AG04450 (cell line): Measurements from ENCODE around the gene RAB4A. TPM values are rescaled to one million over a fixed set of nuclear protein-coding genes. Genes with fewer than 3 reads are reported as not detected.

Experiments
- CTCF ChIA-PET: fragments of 300-600, 350-600 bp; formaldehyde crosslinking; extraction: SDS; loops from one replicate; lab custom pipeline; 2022; ENCODE audit warnings: antibody characterized with exemption, inconsistent platforms; lab: Charles Lee
- POLR2A ChIA-PET: fragments of 350-600 bp; formaldehyde crosslinking; extraction: SDS; loops from one replicate; lab custom pipeline; 2021; ENCODE audit warnings: antibody characterized with exemption, inconsistent platforms; lab: Yijun Ruan, JAX
- DNase-seq: peaks from one replicate; pipeline ENCODE4 v3.0.0-alpha.2; 2011; ENCODE audit warnings: low read depth, low spot score
- H3K27ac ChIP-seq: one replicate; pipeline ENCODE4 v1.5.1; 2012; ENCODE audit warnings: low read depth, low read length, control low read depth
- H3K27me3 ChIP-seq: one replicate; pipeline ENCODE4 v1.6.0; 2012; ENCODE audit warnings: low read length; ENCODE audit not compliant: control insufficient read depth, insufficient read depth
- H3K4me3 ChIP-seq: 2 replicates; pipeline ENCODE4 v1.5.1; 2011; ENCODE audit warnings: mild to moderate bottlenecking, low read depth, low read length, control low read depth
- H3K9me3 ChIP-seq: 2 replicates; pipeline ENCODE4 v1.5.1; 2012; ENCODE audit warnings: low read length; ENCODE audit not compliant: control insufficient read depth, insufficient read depth
- CTCF ChIP-seq: IDR thresholded peaks from 2 replicates; pipeline ENCODE4 v1.5.1; 2011; ENCODE audit warnings: low read depth, low read length, control low read depth, inconsistent platforms
- polyA plus RNA-seq: library from polyadenylated mRNA; depleted of rRNA; stranded (reverse); fragments of >200 nt; gene quantifications from 2 replicates; pipeline ENCODE4 v1.2.3, GENCODE V29; 2011

RAB4A gene
- polyA plus RNA-seq, 1 experiment, result 50.6 TPM

- ChIA-PET POLR2A (no interaction called here), CTCF (interaction anchor here (1.1 to 3.3 kb wide), 2 partner anchors 217 to 219 kb away, joined by 3 to 12 read pairs; no protein-coding TSS in a partner anchor)
- no peaks in the 10 kb centered on the region for H3K27me3 ChIP-seq
- no peak overlapping the region for H3K27ac ChIP-seq
- H3K9me3 ChIP-seq, result peaks cover 5% of the 10 kb centered on the region
- TF ChIP-seq CTCF, result no peak
- no peak for DNase-seq
- H3K4me3 ChIP-seq, result no peak overlapping the region
Observed at GRCh38 chr1:229263254-229263653, 7.7 kb upstream of the RAB4A start.

- Histone ChIP-seq H3K27ac (no peak overlapping the region), H3K4me3 (no peak overlapping the region), H3K9me3 (peaks cover 5% of the 10 kb centered on the region), H3K27me3 (no peaks in the 10 kb centered on the region)
- POLR2A ChIA-PET, result no interaction called here
- TF ChIP-seq CTCF, result no peak
- CTCF ChIA-PET, result interaction anchor here (3.3 kb wide), 1 partner anchor 218 kb away, joined by 12 read pairs; no protein-coding TSS in a partner anchor
- no peak for DNase-seq
Observed at GRCh38 chr1:229264068-229264467, 6.8 kb upstream of the RAB4A start.

- Histone ChIP-seq H3K9me3 (peaks cover 5% of the 10 kb centered on the region), H3K27ac (no peak overlapping the region), H3K4me3 (no peak overlapping the region), H3K27me3 (no peaks in the 10 kb centered on the region)
- no peak for DNase-seq
- ChIA-PET POLR2A (no interaction called here), CTCF (interaction anchor here (3.3 kb wide), 1 partner anchor 217 kb away, joined by 12 read pairs; no protein-coding TSS in a partner anchor)
- no peak for TF ChIP-seq CTCF
Observed at GRCh38 chr1:229264487-229264886, 6.4 kb upstream of the RAB4A start.

- Histone ChIP-seq H3K27me3 (no peaks in the 10 kb centered on the region), H3K9me3 (peaks cover 11% of the 10 kb centered on the region), H3K4me3 (no peak overlapping the region), H3K27ac (no peak overlapping the region)
- DNase-seq, result no peak
- POLR2A ChIA-PET, result no interaction called here
- TF ChIP-seq CTCF, result no peak
- CTCF ChIA-PET, result interaction anchor here (0.6 to 0.9 kb wide), 2 partner anchors 216 to 217 kb away, joined by 3 to 5 read pairs; no protein-coding TSS in a partner anchor
Observed at GRCh38 chr1:229266274-229266673, 4.6 kb upstream of the RAB4A start.

- no peak for DNase-seq
- peaks cover 11% of the 10 kb centered on the region for H3K9me3 ChIP-seq
- CTCF ChIA-PET, result interaction anchor here (0.9 to 1.6 kb wide), 2 partner anchors 8 to 215 kb away, joined by 3 to 10 read pairs; no protein-coding TSS in a partner anchor
- TF ChIP-seq CTCF, result no peak
- no peaks in the 10 kb centered on the region for H3K27me3 ChIP-seq
- no peak overlapping the region for H3K27ac ChIP-seq
- POLR2A ChIA-PET, result interaction anchor here (0.6 kb wide), 1 partner anchor 1321 kb away, joined by 3 read pairs; no protein-coding TSS in a partner anchor
- H3K4me3 ChIP-seq, result no peak overlapping the region
Observed at GRCh38 chr1:229266832-229267500, 3.9 kb upstream of the RAB4A start.
